Gastrocnemius medialis (tissue), 4 donors: ENCODE measurements around the gene LDLRAD3.

ENCODE experiments used
- POLR2A ChIP-seq, 2 donors: fragments of 450-650 bp; IDR thresholded peaks; one replicate each; pipeline ENCODE4 v1.6.1; 2017; ENCODE audit warnings: antibody characterized with exemption in 2 of 2, mild to moderate bottlenecking in 2 of 2, moderate library complexity in 2 of 2
- TF ChIP-seq, protein P1 (sequence below), 5 experiments: fragments of 450-650 bp in 3 of 5; fragments of 200-600 bp in 2 of 5; sonication (generic) in 2 of 5; IDR thresholded peaks in 4 of 5; conservative IDR thresholded peaks in 1 of 5; 1 replicate in 4 of 5; 2 replicates in 1 of 5; pipeline ENCODE4 v1.5.1; 2016 to 2019; ENCODE audit warnings: antibody characterized with exemption in 5 of 5, mild to moderate bottlenecking in 3 of 5, moderate library complexity in 3 of 5

- TF ChIP-seq, protein P1, sequence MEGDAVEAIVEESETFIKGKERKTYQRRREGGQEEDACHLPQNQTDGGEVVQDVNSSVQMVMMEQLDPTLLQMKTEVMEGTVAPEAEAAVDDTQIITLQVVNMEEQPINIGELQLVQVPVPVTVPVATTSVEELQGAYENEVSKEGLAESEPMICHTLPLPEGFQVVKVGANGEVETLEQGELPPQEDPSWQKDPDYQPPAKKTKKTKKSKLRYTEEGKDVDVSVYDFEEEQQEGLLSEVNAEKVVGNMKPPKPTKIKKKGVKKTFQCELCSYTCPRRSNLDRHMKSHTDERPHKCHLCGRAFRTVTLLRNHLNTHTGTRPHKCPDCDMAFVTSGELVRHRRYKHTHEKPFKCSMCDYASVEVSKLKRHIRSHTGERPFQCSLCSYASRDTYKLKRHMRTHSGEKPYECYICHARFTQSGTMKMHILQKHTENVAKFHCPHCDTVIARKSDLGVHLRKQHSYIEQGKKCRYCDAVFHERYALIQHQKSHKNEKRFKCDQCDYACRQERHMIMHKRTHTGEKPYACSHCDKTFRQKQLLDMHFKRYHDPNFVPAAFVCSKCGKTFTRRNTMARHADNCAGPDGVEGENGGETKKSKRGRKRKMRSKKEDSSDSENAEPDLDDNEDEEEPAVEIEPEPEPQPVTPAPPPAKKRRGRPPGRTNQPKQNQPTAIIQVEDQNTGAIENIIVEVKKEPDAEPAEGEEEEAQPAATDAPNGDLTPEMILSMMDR (IDR thresholded peaks at IDR 0.05 in 4 of 5, conservative IDR thresholded peaks at IDR 0.05 in 1 of 5), result no peak
- TF ChIP-seq POLR2A (IDR thresholded peaks at IDR 0.05), result no peak
These were observed 553 bp upstream of the LDLRAD3 start for GRCh38 chr11:35943309-35943708.
